Measurements from ENCODE around the gene KNTC1. TPM values are rescaled to one million over a fixed set of nuclear protein-coding genes. Genes with fewer than 3 reads are reported as not detected.

Gene KNTC1
- total RNA-seq, 1 donor from 2014 or later: 1.4 TPM

DNA sequence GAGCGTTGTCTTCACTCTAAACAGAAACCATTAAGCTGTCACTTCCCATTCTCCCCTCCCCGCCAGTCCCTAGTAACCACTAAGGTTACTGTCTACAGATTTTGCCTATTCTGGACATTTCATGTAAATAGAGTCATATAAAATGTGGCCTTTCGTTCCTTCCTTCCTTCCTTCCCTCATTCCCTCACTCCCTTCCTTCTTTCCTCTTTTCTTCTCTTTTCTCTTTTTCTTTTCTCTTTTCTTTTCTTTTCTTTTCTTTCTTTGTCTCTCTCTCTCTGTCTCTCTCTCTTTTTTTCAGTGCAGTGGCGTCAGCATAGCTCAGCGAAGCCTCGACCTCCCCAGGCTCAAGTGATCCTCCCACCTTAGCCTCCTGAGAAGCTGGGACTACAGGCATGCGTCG lies 138.3 kb downstream of the KNTC1 start:
- intact Hi-C loops (cut with micrococcal nuclease): no loop called here
- peaks cover 4% of the 10 kb centered on the region for H3K9me3 ChIP-seq (replicated peaks)
- H3K27ac ChIP-seq (replicated peaks): no peak overlapping the region
- no peaks in the 10 kb centered on the region for H3K36me3 ChIP-seq
- DNase-seq: no peak
- no peak overlapping the region for H3K4me3 ChIP-seq
- H3K4me1 ChIP-seq: no peaks in the 10 kb centered on the region
- H3K27me3 ChIP-seq (ENCODE audit: low read depth): no peaks in the 10 kb centered on the region
- TF ChIP-seq, protein P1, sequence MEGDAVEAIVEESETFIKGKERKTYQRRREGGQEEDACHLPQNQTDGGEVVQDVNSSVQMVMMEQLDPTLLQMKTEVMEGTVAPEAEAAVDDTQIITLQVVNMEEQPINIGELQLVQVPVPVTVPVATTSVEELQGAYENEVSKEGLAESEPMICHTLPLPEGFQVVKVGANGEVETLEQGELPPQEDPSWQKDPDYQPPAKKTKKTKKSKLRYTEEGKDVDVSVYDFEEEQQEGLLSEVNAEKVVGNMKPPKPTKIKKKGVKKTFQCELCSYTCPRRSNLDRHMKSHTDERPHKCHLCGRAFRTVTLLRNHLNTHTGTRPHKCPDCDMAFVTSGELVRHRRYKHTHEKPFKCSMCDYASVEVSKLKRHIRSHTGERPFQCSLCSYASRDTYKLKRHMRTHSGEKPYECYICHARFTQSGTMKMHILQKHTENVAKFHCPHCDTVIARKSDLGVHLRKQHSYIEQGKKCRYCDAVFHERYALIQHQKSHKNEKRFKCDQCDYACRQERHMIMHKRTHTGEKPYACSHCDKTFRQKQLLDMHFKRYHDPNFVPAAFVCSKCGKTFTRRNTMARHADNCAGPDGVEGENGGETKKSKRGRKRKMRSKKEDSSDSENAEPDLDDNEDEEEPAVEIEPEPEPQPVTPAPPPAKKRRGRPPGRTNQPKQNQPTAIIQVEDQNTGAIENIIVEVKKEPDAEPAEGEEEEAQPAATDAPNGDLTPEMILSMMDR (IDR thresholded peaks at IDR 0.05; ENCODE audit: borderline replicate concordance): no peak

DNA sequence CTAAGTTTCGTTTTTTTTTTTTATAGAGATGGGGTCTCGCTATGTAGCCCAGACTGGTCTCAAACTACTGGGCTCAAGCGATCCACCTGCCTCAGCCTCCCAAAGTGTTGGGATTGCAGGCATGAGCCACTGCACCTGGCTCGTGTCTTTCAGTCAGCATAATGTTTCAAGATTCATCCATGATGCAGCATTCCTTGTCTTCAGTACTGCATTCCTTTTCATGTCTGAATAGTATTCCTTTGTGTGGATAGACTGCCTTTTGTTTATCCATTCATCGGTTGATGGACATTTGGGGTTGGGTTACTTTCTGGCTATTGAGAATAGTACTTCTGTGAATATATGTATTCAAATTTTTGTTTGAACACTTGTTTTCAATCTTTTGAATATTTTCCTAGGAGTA lies 138.7 kb downstream of the KNTC1 start:
- intact Hi-C loops (cut with micrococcal nuclease): no loop called here
- Histone ChIP-seq H3K36me3 (no peaks in the 10 kb centered on the region), H3K27ac (replicated peaks) (no peak overlapping the region), H3K4me1 (no peaks in the 10 kb centered on the region), H3K4me3 (no peak overlapping the region), H3K9me3 (replicated peaks) (peaks cover 4% of the 10 kb centered on the region), H3K27me3 (ENCODE audit: low read depth) (no peaks in the 10 kb centered on the region)
- no peak for DNase-seq
- TF ChIP-seq, protein P1 (IDR thresholded peaks at IDR 0.05; ENCODE audit: borderline replicate concordance): no peak

DNA sequence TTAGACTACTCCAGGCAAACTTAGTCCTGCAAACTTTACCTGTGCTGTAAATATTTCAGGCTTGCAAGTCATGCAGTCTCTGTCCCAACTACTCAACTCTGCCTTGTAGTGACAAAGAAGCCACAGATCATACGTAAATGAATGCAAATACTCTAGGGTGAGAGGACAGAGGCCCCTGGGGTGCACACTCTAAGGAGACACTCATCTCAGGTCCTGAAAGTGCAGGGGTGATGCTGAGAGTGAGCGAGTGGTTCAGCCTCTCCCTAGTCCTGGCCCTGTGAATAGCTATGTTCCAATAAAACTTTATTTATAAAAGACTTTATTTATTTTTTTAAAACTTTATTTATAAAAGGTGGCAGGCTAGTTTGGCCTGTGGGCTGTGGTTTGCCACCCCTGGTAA lies 141.2 kb downstream of the KNTC1 start:
- H3K36me3 ChIP-seq: no peaks in the 10 kb centered on the region
- H3K27me3 ChIP-seq (ENCODE audit: low read depth): peaks cover 4% of the 10 kb centered on the region
- no peak overlapping the region for H3K4me3 ChIP-seq
- H3K27ac ChIP-seq (replicated peaks): no peak overlapping the region
- intact Hi-C loops (cut with micrococcal nuclease): no loop called here
- peaks cover 4% of the 10 kb centered on the region for H3K9me3 ChIP-seq (replicated peaks)
- no peaks in the 10 kb centered on the region for H3K4me1 ChIP-seq
- DNase-seq: no peak
- TF ChIP-seq, protein P1 (IDR thresholded peaks at IDR 0.05; ENCODE audit: borderline replicate concordance): no peak

DNA sequence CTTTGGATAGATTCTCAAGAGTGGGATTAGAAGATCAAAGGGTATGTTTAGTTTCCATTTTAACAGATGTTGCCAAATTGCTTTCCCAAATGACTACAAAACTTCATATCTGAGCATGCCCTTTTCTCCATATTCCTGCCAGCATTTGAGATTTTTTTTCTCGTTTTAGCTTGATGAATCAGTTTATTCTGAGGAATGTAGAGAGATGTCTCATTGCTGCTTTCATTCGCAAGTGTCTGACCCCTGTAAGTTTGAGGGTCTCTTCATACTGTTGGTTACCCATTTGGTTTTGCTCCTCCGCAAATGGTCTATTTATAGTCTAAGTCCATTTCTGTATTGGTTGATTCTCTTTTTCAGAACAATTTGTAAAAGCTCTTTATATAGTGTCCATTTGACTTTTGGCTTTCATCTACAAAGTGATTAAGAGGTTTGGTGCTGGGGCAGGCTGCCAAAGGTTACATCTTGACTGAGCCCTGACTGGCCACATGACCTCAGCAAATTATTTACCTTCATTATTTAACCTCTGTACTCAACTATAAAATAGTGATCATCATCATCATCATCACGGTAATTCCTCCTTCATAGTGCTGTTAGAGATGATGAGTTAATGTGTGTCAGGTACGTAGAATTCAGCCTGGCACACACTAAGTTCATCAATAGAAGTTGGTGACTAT lies 142.5 kb downstream of the KNTC1 start:
- Histone ChIP-seq H3K9me3 (replicated peaks) (peaks cover 4% of the 10 kb centered on the region), H3K4me3 (no peak overlapping the region), H3K27ac (replicated peaks) (no peak overlapping the region), H3K36me3 (no peaks in the 10 kb centered on the region), H3K4me1 (no peaks in the 10 kb centered on the region), H3K27me3 (ENCODE audit: low read depth) (peaks cover 9% of the 10 kb centered on the region)
- TF ChIP-seq, protein P1 (IDR thresholded peaks at IDR 0.05; ENCODE audit: borderline replicate concordance): no peak
- intact Hi-C loops (cut with micrococcal nuclease): no loop called here
- no peak for DNase-seq

DNA sequence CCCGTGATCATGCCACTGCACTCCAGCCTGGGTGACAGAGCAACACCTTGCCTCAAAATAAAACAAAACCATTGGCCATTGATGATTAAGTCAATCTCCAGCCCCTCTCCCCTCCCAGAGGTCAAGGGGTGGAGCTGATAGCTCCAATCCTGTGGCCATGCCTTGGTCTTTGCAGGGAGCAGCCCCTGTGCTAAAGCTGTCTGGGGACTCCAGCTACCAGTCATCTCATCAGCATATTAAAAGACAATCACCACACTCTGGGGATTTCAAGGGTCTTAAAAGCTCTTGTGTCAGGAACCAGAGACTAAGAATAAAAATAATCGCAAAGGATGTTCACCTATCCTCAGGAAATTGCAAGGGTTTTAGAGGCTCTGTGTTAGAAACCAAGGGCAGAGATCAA lies 145.5 kb downstream of the KNTC1 start:
- Histone ChIP-seq H3K4me3 (no peak overlapping the region), H3K27me3 (ENCODE audit: low read depth) (peaks cover 9% of the 10 kb centered on the region), H3K27ac (replicated peaks) (no peak overlapping the region), H3K4me1 (no peaks in the 10 kb centered on the region), H3K9me3 (replicated peaks) (peaks cover 4% of the 10 kb centered on the region), H3K36me3 (no peaks in the 10 kb centered on the region)
- no peak for DNase-seq
- intact Hi-C loops (cut with micrococcal nuclease): no loop called here
- TF ChIP-seq, protein P1 (IDR thresholded peaks at IDR 0.05; ENCODE audit: borderline replicate concordance): no peak

Other genes starting within 250 kb of the KNTC1 start
- gene CLIP1, start 104.6 kb upstream of the KNTC1 start, total RNA-seq: 102 TPM
- gene ZCCHC8, start 26.3 kb upstream of the KNTC1 start, total RNA-seq: 8.4 TPM
- 35.8 TPM for gene RSRC2, start 313 bp upstream of the KNTC1 start, total RNA-seq
- 0.14 TPM for gene HCAR2, start 176.1 kb downstream of the KNTC1 start, total RNA-seq
- not detected for gene HCAR3, start 189.6 kb downstream of the KNTC1 start, total RNA-seq
- gene HCAR1, start 203.6 kb downstream of the KNTC1 start, total RNA-seq: not detected
- gene DENR, start 225.6 kb downstream of the KNTC1 start, total RNA-seq: 23.5 TPM
- gene CCDC62, start 247.3 kb downstream of the KNTC1 start, total RNA-seq: 0.60 TPM